GM03348 (cell line): Measurements from ENCODE around the gene CRYBG2.
A peak's percentile ranks its signal among the peaks of the same experiment; 100 is the strongest.

ENCODE experiments used
- DNase-seq: peaks from one replicate; pipeline ENCODE4 v3.0.0; 2012; ENCODE audit warnings: low spot score

Gene CRYBG2

GRCh38 chr1:26281091-26281958, 72.6 kb downstream of the CRYBG2 start:
- DNase-seq = peak; percentile 63

GRCh38 chr1:26280333-26281042, 73.4 kb downstream of the CRYBG2 start:
- DNase-seq = peak; percentile 70

DNA sequence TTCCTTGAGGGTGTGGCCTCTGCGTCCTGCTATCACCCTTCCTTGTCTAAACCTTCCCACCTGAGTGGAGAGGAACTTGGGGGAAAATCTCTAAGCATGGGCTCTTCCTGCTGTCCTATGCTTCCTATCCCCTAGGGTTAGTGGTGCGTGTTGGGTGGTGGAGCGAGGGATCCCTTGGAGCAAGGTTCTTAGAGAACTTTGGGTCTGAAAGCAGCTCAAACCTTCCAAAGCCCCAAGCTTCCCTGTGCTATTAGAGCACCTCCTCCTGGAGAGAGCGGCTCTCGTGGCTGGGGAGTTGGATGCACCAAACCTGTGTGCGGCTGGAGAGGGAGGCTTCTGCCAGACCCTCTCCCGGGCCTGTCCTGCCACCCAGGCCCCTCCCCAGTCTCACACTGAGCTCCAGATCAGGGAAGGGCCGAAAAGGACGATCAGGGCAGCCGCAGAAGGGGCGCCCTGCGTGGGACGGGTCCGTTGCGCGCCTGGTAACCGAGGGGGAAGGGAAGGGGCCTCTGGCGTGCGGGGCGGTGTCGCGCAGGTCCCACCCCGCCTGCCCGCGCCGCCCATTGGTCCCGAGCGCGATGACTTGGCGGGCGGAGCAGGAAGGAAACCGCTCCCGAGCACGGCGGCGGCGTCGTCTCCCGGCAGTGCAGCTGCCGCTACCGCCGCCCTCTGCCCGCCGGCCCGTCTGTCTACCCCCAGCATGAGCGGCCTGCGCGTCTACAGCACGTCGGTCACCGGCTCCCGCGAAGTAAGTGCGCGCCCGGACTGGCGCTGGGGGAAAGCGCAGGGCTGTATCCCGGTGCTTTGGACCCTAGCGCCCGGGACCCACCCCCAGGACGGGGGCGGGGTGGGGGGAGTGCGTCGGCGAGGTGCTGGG, 74.2 kb downstream of the CRYBG2 start, which contains the start of gene SH3BGRL3:
SH3BGRL3 (plus strand) TSS at position 631 of the 877 bp plus-strand sequence; CDS start at position 701, 70 bp downstream.
- DNase-seq = peak; percentile 97

- DNase-seq = peak; percentile 56
These were observed 75.0 kb downstream of the CRYBG2 start for GRCh38 chr1:26278724-26279455.

DNA sequence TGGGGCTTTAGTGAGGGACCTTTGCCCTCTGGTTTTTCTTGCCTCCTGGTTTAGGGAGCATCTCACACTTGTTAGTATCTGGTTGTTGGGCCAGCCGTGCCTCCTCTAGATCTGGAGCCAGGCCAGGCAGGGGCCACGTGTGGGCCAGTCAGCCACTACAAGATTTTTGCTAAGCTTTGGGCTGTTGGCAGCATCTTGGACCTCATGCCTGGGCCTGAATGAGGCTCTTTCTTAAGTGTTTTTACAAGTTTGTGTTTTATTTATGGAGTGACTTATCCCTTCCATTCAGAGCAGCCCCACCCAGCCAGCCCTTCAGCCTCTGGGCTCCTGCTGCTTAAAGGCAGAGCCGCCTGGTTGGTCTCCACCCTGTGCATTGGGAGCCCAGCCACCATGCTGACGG, 75.6 kb downstream of the CRYBG2 start:
- peak; percentile 68 for DNase-seq

- no peak for DNase-seq
These were observed 76.2 kb downstream of the CRYBG2 start for GRCh38 chr1:26277719-26278118.

DNA sequence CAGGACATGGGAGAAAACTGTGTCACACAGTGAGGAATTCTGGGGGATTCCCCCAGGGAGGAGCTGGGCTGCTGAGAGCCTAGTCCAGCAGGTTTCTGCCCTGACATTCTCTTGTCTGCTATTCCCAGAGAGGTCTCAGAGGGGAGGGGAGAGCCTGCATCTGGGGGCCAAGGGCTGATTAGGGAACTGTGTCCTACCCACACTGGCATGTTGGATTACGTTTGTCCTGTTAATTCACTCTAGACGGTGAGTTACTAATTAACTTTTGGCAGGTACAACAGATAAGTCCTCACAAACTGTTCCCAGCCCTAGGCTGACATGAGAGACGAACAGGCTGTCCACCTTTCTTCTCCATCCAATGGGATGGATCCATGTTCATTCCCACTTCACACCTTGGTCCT, 76.7 kb downstream of the CRYBG2 start:
- no peak for DNase-seq

DNA sequence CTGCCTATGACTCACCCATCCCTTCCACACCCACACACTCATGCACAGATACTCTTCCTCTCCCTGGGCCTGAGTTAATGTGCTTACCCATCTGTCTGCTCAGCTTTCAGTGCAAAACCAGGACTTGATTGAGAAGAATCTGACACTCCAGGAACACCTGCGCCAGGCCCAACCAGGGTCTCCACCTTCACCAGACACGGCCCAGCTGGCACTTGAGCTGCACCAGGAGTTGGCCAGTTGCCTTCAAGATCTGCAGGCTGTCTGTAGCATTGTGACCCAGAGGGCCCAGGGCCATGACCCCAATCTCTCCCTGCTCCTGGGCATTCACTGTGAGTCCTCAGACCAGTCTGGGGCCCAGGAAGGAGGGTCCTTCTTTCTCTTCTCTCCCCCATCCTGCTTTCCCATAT, 77.5 kb downstream of the CRYBG2 start:
- DNase-seq = no peak

- peak; percentile 93 for DNase-seq
These were observed 78.1 kb downstream of the CRYBG2 start for GRCh38 chr1:26275580-26276431.

DNA sequence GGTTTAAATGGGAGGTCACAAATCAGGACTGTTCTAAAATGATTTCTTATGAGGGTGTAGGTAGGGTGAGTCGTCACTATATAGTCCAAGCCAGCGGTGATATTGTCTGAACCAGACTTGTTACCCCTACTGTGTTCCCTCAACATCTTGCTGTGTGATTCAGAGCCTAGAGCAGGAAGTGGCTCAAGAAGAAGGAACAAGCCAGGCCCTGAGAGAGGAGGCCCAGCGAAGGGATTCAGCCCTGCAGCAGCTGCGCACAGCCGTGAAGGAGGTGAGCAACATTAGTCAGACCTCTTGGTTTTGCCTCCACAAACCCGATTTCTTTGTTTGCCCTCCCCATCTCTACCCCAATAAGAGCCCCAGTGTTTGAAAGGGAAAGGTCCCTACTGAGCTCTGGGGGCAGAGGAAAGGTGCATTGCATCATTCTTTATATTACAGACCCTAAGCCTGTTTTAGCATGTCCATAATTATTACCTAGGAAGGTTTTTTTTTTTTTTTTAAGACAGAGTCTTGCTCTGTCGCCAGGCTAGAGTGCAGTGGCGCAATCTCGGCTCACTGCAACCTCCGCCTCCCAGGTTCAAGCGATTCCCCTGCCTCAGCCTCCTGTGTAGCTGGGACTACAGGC, 79.0 kb downstream of the CRYBG2 start:
- DNase-seq = no peak
